Measurements from ENCODE around the gene HS6ST3. TPM values are rescaled to one million over a fixed set of nuclear protein-coding genes. Genes with fewer than 3 reads are reported as not detected.

The HS6ST3 gene
- total and polyA plus RNA-seq, 2 donors from 2014 or later, result 0.47 to 1.2 TPM

DNA sequence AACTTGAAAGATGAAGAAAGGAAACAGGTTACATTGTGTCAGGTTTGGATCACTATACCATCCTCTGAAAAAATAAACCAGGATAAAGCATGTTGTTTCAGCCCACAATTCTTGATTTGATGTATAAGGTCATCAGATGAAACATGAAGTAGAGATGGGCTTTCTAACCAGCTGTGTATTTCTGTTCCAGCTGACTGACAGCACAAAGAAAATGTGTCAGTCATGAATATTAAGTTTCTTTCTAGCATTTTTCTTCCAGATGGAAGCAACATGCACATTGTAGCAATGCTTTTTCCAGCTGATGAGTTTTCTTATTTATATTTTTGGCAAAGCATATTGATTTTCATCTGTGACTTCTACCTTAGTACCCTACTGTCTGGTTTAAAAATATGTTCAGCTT is 704.8 kb downstream of the HS6ST3 start:
- no peak overlapping the region for H3K4me3 ChIP-seq (ENCODE audit: low read length in 3 of 3)
- intact Hi-C loops (cut with DNase I), result no loop called here
- H3K36me3 ChIP-seq (ENCODE audit: control insufficient read depth in 2 of 3, insufficient read depth in 3 of 3, low read length in 3 of 3), result no peaks in the 10 kb centered on the region
- FAIRE-seq (no peak), DNase-seq (no peak)
- no peak overlapping the region for H3K27ac ChIP-seq (ENCODE audit: low read depth in 2 of 2, low read length in 2 of 2)
- TF ChIP-seq CTCF (IDR thresholded peaks at IDR 0.05; ENCODE audit: borderline replicate concordance, extremely low read depth, insufficient read depth), result no peak
- H3K9ac ChIP-seq (ENCODE audit: low read length in 3 of 3), result no peak overlapping the region
- no peaks in the 10 kb centered on the region for H3K9me3 ChIP-seq (ENCODE audit: control insufficient read depth in 2 of 3, insufficient read depth in 1 of 3, low read length in 3 of 3)
- H3K27me3 ChIP-seq (ENCODE audit: control insufficient read depth, insufficient read depth, low read length), result no peaks in the 10 kb centered on the region
- H3K4me1 ChIP-seq (ENCODE audit: control insufficient read depth in 2 of 3, insufficient read depth in 2 of 3, low read depth in 1 of 3, low read length in 3 of 3), result no peaks in the 10 kb centered on the region

DNA sequence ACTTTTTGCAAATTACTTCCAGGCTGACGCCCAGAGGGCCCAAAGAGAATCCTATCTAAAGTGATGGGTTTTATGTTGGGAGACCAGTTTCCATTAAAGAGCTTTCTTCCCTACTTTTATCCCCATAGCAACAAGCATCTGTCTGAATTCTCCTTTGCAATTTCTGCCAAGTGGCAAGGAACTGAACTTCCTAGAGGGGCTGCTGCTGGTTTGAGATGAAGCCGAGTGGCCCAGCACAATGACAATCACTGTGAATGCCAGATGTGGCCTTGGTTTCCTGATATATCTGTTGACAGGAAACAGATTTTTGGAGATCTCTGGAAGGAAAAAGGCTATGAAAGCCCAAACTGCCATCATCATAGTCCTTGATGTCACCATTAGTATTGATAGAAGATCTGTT is 705.8 kb downstream of the HS6ST3 start:
- FAIRE-seq (no peak), DNase-seq (no peak)
- no peak overlapping the region for H3K9ac ChIP-seq (ENCODE audit: low read length in 3 of 3)
- no peaks in the 10 kb centered on the region for H3K36me3 ChIP-seq (ENCODE audit: control insufficient read depth in 2 of 3, insufficient read depth in 3 of 3, low read length in 3 of 3)
- no peaks in the 10 kb centered on the region for H3K27me3 ChIP-seq (ENCODE audit: control insufficient read depth, insufficient read depth, low read length)
- intact Hi-C loops (cut with DNase I), result no loop called here
- H3K9me3 ChIP-seq (ENCODE audit: control insufficient read depth in 2 of 3, insufficient read depth in 1 of 3, low read length in 3 of 3), result no peaks in the 10 kb centered on the region
- no peak for TF ChIP-seq CTCF (IDR thresholded peaks at IDR 0.05; ENCODE audit: borderline replicate concordance, extremely low read depth, insufficient read depth)
- no peak overlapping the region for H3K4me3 ChIP-seq (ENCODE audit: low read length in 3 of 3)
- no peaks in the 10 kb centered on the region for H3K4me1 ChIP-seq (ENCODE audit: control insufficient read depth in 2 of 3, insufficient read depth in 2 of 3, low read depth in 1 of 3, low read length in 3 of 3)
- no peak overlapping the region for H3K27ac ChIP-seq (ENCODE audit: low read depth in 2 of 2, low read length in 2 of 2)

- Histone ChIP-seq H3K36me3 (ENCODE audit: control insufficient read depth in 2 of 3, insufficient read depth in 3 of 3, low read length in 3 of 3) (no peaks in the 10 kb centered on the region), H3K9me3 (ENCODE audit: control insufficient read depth in 2 of 3, insufficient read depth in 1 of 3, low read length in 3 of 3) (no peaks in the 10 kb centered on the region), H3K9ac (ENCODE audit: low read length in 3 of 3) (no peak overlapping the region), H3K27ac (ENCODE audit: low read depth in 2 of 2, low read length in 2 of 2) (no peak overlapping the region), H3K4me3 (ENCODE audit: low read length in 3 of 3) (no peak overlapping the region), H3K27me3 (ENCODE audit: control insufficient read depth, insufficient read depth, low read length) (no peaks in the 10 kb centered on the region), H3K4me1 (ENCODE audit: control insufficient read depth in 2 of 3, insufficient read depth in 2 of 3, low read depth in 1 of 3, low read length in 3 of 3) (no peaks in the 10 kb centered on the region)
- FAIRE-seq, result no peak
- no peak for DNase-seq
- TF ChIP-seq CTCF (IDR thresholded peaks at IDR 0.05; ENCODE audit: borderline replicate concordance, extremely low read depth, insufficient read depth), result no peak
- intact Hi-C loops (cut with DNase I), result no loop called here
These were observed 706.3 kb downstream of the HS6ST3 start for GRCh38 chr13:96796091-96796633.

GRCh38 chr13:96797136-96797535 is 707.2 kb downstream of the HS6ST3 start:
- no peaks in the 10 kb centered on the region for H3K36me3 ChIP-seq (ENCODE audit: control insufficient read depth in 2 of 3, insufficient read depth in 3 of 3, low read length in 3 of 3)
- no peaks in the 10 kb centered on the region for H3K9me3 ChIP-seq (ENCODE audit: control insufficient read depth in 2 of 3, insufficient read depth in 1 of 3, low read length in 3 of 3)
- DNase-seq (no peak), FAIRE-seq (no peak)
- no peak overlapping the region for H3K27ac ChIP-seq (ENCODE audit: low read depth in 2 of 2, low read length in 2 of 2)
- H3K27me3 ChIP-seq (ENCODE audit: control insufficient read depth, insufficient read depth, low read length), result no peaks in the 10 kb centered on the region
- no peak overlapping the region for H3K9ac ChIP-seq (ENCODE audit: low read length in 3 of 3)
- intact Hi-C loops (cut with DNase I), result no loop called here
- no peak for TF ChIP-seq CTCF (IDR thresholded peaks at IDR 0.05; ENCODE audit: borderline replicate concordance, extremely low read depth, insufficient read depth)
- H3K4me3 ChIP-seq (ENCODE audit: low read length in 3 of 3), result no peak overlapping the region
- no peaks in the 10 kb centered on the region for H3K4me1 ChIP-seq (ENCODE audit: control insufficient read depth in 2 of 3, insufficient read depth in 2 of 3, low read depth in 1 of 3, low read length in 3 of 3)
